Endodermal cell (in vitro differentiated cells): ENCODE measurements around the gene CLSTN2. TPM values are rescaled to one million over a fixed set of nuclear protein-coding genes. Genes with fewer than 3 reads are reported as not detected.

Source experiments
- DNase-seq: peaks from one replicate; pipeline ENCODE4 v3.0.0-alpha.2; 2017
- H3K27ac ChIP-seq: 2 replicates; pipeline ENCODE4 v1.5.1; 2013; ENCODE audit warnings: mild to moderate bottlenecking, low read depth, low read length, moderate library complexity
- H3K27me3 ChIP-seq: 2 replicates; pipeline ENCODE4 v1.6.1; 2013; ENCODE audit warnings: mild to moderate bottlenecking, low read length, moderate library complexity; ENCODE audit not compliant: insufficient read depth, control insufficient read depth, poor library complexity, severe bottlenecking
- H3K36me3 ChIP-seq: 2 replicates; pipeline ENCODE4 v1.7.0; 2013; ENCODE audit warnings: mild to moderate bottlenecking, low read length, moderate library complexity; ENCODE audit not compliant: control insufficient read depth, insufficient read depth
- H3K4me1 ChIP-seq: one replicate; pipeline ENCODE4 v1.7.0; 2013; ENCODE audit warnings: low read length; ENCODE audit not compliant: control insufficient read depth, insufficient read depth
- H3K4me3 ChIP-seq: 2 replicates; pipeline ENCODE4 v1.5.1; 2013; ENCODE audit warnings: mild to moderate bottlenecking, low read length, moderate library complexity
- H3K9ac ChIP-seq: 2 replicates; pipeline ENCODE4 v1.6.1; 2013; ENCODE audit warnings: mild to moderate bottlenecking, low read length, moderate library complexity; ENCODE audit not compliant: poor library complexity, severe bottlenecking; ENCODE audit errors: extremely low read depth
- H3K9me3 ChIP-seq: 2 replicates; pipeline ENCODE4 v1.6.1; 2013; ENCODE audit warnings: mild to moderate bottlenecking, low read length, moderate library complexity; ENCODE audit not compliant: control insufficient read depth
- H3K27ac Mint-ChIP-seq: 2 replicates; pipeline ENCODE4 v1.8.0; 2020; ENCODE audit warnings: mixed read lengths
- H3K27me3 Mint-ChIP-seq: 2 replicates; pipeline ENCODE4 v1.8.0; 2021; ENCODE audit warnings: mild to moderate bottlenecking, mixed read lengths; ENCODE audit not compliant: insufficient read depth
- H3K36me3 Mint-ChIP-seq: 2 replicates; pipeline ENCODE4 v1.8.0; 2020; ENCODE audit warnings: low read depth, mixed read lengths
- H3K4me1 Mint-ChIP-seq: 2 replicates; pipeline ENCODE4 v1.8.0; 2020; ENCODE audit warnings: mixed read lengths
- H3K4me3 Mint-ChIP-seq: 2 replicates; pipeline ENCODE4 v1.8.0; 2020; ENCODE audit warnings: mild to moderate bottlenecking, moderate library complexity, mixed read lengths
- H3K9me3 Mint-ChIP-seq: 2 replicates; pipeline ENCODE4 v1.8.0; 2020; ENCODE audit warnings: mild to moderate bottlenecking, mixed read lengths
- WGBS, 2 experiments: methylation state at CpG; one replicate each; pipeline versions ENCODE4 v1.1.5 to v1.1.7; 2013; ENCODE audit warnings: missing lambda C conversion rate in 2 of 2, mixed read lengths in 1 of 2; ENCODE audit not compliant: insufficient coverage in 1 of 2, insufficient read length in 1 of 2; 5-methylcytosine and 5-hydroxymethylcytosine counted together
- total RNA-seq, 2 donors: library from RNA; stranded (reverse); fragmentation: NEBNext Ultra II Directional in 1 of 2; extraction: Animal tissue kit (Norgen Biotek cat#: 25700) in 1 of 2; gene quantifications; 2 replicates in 1 of 2; 3 replicates in 1 of 2; pipeline ENCODE4 v1.2.1, GENCODE V29; 2021
- TF ChIP-seq, protein P1 (sequence below): fragments of 200-600 bp; sonication (generic); conservative IDR thresholded peaks from 2 replicates; pipeline ENCODE4 v1.5.0; 2021; ENCODE audit warnings: antibody characterized with exemption, mild to moderate bottlenecking

Gene CLSTN2
- total RNA-seq, 2 donors from 2014 or later, result 0.13 to 0.42 TPM

- no peaks in the 10 kb centered on the region for H3K9me3 Mint-ChIP-seq
- TF ChIP-seq, protein P1, sequence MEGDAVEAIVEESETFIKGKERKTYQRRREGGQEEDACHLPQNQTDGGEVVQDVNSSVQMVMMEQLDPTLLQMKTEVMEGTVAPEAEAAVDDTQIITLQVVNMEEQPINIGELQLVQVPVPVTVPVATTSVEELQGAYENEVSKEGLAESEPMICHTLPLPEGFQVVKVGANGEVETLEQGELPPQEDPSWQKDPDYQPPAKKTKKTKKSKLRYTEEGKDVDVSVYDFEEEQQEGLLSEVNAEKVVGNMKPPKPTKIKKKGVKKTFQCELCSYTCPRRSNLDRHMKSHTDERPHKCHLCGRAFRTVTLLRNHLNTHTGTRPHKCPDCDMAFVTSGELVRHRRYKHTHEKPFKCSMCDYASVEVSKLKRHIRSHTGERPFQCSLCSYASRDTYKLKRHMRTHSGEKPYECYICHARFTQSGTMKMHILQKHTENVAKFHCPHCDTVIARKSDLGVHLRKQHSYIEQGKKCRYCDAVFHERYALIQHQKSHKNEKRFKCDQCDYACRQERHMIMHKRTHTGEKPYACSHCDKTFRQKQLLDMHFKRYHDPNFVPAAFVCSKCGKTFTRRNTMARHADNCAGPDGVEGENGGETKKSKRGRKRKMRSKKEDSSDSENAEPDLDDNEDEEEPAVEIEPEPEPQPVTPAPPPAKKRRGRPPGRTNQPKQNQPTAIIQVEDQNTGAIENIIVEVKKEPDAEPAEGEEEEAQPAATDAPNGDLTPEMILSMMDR, result no peak
- no peak overlapping the region for H3K27ac ChIP-seq
- no peaks in the 10 kb centered on the region for H3K27me3 Mint-ChIP-seq
- no peak overlapping the region for H3K9ac ChIP-seq
- peaks cover 14% of the 10 kb centered on the region for H3K4me1 Mint-ChIP-seq
- no peak overlapping the region for H3K4me3 Mint-ChIP-seq
- H3K27me3 ChIP-seq, result no peaks in the 10 kb centered on the region
- H3K36me3 Mint-ChIP-seq, result no peaks in the 10 kb centered on the region
- no peaks in the 10 kb centered on the region for H3K9me3 ChIP-seq
- no peak overlapping the region for H3K27ac Mint-ChIP-seq
- no peaks in the 10 kb centered on the region for H3K36me3 ChIP-seq
- H3K4me3 ChIP-seq, result no peak overlapping the region
- DNase-seq, result no peak
- 75% methylated on average over 6 to 8 of the region's 8 CpGs for WGBS, 2 experiments
- peaks cover 5% of the 10 kb centered on the region for H3K4me1 ChIP-seq
Measured at GRCh38 chr3:140432229-140432669, 497.3 kb downstream of the CLSTN2 start.

GRCh38 chr3:140433431-140433830 lies 498.4 kb downstream of the CLSTN2 start:
- Histone ChIP-seq H3K9me3 (no peaks in the 10 kb centered on the region), H3K9ac (no peak overlapping the region), H3K27ac (no peak overlapping the region), H3K27me3 (no peaks in the 10 kb centered on the region), H3K4me3 (no peak overlapping the region), H3K36me3 (no peaks in the 10 kb centered on the region), H3K4me1 (peaks cover 5% of the 10 kb centered on the region)
- TF ChIP-seq, protein P1, result no peak
- H3K4me1 Mint-ChIP-seq, result peaks cover 10% of the 10 kb centered on the region
- no peak overlapping the region for H3K27ac Mint-ChIP-seq
- H3K27me3 Mint-ChIP-seq, result no peaks in the 10 kb centered on the region
- no peak overlapping the region for H3K4me3 Mint-ChIP-seq
- WGBS, 2 experiments, result 72 to 77% methylated on average over 2 of the region's 2 CpGs
- H3K36me3 Mint-ChIP-seq, result no peaks in the 10 kb centered on the region
- no peaks in the 10 kb centered on the region for H3K9me3 Mint-ChIP-seq
- DNase-seq, result no peak

DNA sequence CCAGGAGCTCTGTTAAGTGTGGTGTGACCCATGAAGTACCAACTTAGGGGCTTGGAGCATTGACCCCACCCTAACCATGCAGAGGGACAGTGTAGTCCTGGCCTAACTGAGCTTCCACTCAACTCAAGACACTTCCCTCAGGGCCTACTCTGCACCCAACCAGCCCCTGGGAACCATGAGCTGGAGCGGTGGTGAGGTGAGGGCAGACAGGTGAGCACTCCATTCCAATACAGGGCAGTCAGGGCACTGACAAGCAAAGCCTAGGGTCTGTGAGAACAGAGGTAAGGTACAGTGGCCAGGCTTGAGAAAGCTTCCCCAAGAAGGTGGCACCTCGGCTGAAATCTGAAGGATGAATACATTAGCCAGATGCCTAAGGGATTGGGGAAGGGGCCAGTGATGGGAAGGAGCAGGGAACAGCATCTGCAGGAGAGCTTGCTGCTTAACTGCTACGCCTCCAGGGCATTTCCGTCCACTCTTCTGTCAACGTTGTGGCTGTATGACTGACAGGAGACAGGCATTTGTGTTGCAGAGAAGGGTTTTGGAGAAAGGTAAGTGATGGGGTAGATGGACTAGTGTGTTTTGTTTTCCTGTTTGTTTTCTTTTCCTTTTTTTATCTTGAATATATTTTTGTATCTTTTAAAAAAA lies 499.4 kb downstream of the CLSTN2 start:
- H3K4me1 Mint-ChIP-seq, result peaks cover under 1% of the 10 kb centered on the region
- Histone ChIP-seq H3K27ac (no peak overlapping the region), H3K4me3 (no peak overlapping the region), H3K36me3 (no peaks in the 10 kb centered on the region), H3K4me1 (peaks cover 5% of the 10 kb centered on the region), H3K9ac (no peak overlapping the region), H3K27me3 (no peaks in the 10 kb centered on the region), H3K9me3 (no peaks in the 10 kb centered on the region)
- TF ChIP-seq, protein P1, result no peak
- WGBS, 2 experiments, result 84 to 90% methylated on average over 5 of the region's 5 CpGs
- no peak for DNase-seq
- H3K27me3 Mint-ChIP-seq, result no peaks in the 10 kb centered on the region
- H3K36me3 Mint-ChIP-seq, result no peaks in the 10 kb centered on the region
- H3K27ac Mint-ChIP-seq, result no peak overlapping the region
- no peaks in the 10 kb centered on the region for H3K9me3 Mint-ChIP-seq
- H3K4me3 Mint-ChIP-seq, result no peak overlapping the region
